ENCODE data around the gene MIS12. TPM values are rescaled to one million over a fixed set of nuclear protein-coding genes. Genes with fewer than 3 reads are reported as not detected.

The MIS12 gene
- total RNA-seq, 1 donor from 2014 or later = 17.5 TPM

DNA sequence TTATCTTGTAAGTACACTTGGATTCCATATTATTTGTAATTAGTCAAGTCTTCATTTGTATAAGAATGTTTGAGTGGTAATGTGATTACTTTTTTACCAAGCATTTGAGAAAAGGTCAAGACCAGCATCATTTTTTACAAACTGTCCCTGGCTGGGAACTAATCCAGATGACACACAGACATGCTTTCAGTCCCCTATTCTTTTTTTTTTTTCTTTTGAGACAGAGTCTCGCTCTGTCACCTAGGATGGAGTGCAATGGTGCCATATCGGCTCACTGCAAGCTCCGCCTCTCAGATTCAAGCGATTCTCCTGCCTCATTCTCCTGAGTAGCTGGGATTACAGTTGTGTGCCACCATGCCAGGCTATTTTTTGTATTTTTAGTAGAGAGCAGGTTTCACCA lies 4.9 kb upstream of the MIS12 start:
- Histone ChIP-seq H3K4me1 (peaks cover 0 to 10% of the 10 kb centered on the region in 2 donors), H3K27me3 (no peaks in the 10 kb centered on the region), H3K4me3 (no peak overlapping the region), H3K27ac (no peak overlapping the region), H3K36me3 (peaks cover 52 to 81% of the 10 kb centered on the region in 2 donors), H3K9me3 (no peaks in the 10 kb centered on the region)
- no peak for DNase-seq (ENCODE audit: low spot score in 2 of 2)
- intact Hi-C loops (cut with DNase I) = loop anchor here (10.0 kb wide), 2 partner anchors 963 to 1173 kb away; partner anchors contain the start of genes C17orf100, MED31 and PIMREG
- TF ChIP-seq, protein P1, sequence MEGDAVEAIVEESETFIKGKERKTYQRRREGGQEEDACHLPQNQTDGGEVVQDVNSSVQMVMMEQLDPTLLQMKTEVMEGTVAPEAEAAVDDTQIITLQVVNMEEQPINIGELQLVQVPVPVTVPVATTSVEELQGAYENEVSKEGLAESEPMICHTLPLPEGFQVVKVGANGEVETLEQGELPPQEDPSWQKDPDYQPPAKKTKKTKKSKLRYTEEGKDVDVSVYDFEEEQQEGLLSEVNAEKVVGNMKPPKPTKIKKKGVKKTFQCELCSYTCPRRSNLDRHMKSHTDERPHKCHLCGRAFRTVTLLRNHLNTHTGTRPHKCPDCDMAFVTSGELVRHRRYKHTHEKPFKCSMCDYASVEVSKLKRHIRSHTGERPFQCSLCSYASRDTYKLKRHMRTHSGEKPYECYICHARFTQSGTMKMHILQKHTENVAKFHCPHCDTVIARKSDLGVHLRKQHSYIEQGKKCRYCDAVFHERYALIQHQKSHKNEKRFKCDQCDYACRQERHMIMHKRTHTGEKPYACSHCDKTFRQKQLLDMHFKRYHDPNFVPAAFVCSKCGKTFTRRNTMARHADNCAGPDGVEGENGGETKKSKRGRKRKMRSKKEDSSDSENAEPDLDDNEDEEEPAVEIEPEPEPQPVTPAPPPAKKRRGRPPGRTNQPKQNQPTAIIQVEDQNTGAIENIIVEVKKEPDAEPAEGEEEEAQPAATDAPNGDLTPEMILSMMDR (IDR thresholded peaks at IDR 0.05) = no peak

DNA sequence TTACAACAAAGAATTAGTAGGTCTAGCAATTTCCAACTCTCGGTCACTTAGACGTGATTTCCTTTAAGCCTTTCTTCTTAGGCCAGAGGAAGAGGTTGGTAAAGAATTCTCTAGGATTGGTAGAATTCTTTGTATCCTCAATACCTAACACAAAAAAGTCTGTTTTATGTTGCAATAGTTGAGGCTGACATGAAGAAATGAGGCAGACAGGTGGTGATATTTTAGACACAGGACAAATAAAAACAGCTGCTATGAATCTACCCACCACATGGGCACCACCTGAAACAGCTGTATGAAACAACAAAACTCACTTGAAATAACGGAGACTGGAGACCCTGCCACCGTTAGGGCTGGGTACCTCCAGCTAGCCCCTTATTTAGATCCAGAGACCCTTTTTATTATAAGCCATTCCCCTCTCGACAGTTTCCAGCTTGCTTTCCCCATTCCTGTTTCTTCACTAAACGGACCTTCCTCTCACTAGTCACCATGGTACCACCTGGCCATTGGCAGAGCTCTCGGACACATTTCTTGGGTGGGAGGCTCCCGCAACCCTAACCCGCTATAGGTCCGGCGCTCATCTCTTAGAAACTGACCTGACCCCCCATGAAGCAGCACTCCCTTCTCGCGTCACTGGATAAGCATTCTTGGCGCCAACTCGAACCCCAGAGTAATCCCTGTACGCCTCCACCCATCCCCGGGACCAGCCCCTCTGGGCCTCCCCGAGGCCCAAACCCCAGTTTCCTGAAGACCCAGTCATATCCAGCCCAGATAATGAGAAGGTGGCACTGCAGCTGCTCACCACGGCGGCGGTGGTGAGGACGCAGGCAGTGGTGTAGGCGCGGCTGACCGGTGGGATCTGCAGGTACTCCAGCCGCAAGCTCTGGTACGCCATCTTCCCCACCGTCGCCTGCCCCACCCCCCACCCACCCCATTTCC lies 828 bp upstream of the MIS12 start, which contains the start of gene DERL2:
Gene DERL2 (minus strand): TSS at position 909 of the 936 bp plus-strand sequence. CDS start 17 bp downstream, at position 892.
- intact Hi-C loops (cut with DNase I) = loop anchor here (1.0 to 10.0 kb wide), 5 partner anchors 16 to 1169 kb away; partner anchors contain the start of genes C17orf100, MED31 and PIMREG
- peaks cover 0 to 20% of the 10 kb centered on the region in 2 donors for H3K4me1 ChIP-seq

DNA sequence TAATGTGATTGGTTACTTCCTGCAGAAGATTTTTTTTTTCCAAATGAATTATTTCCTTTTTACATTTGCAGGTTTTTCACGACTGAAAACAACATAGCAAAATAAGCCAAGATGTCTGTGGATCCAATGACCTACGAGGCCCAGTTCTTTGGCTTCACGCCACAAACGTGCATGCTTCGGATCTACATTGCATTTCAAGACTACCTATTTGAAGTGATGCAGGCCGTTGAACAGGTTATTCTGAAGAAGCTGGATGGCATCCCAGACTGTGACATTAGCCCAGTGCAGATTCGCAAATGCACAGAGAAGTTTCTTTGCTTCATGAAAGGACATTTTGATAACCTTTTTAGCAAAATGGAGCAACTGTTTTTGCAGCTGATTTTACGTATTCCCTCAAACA lies 2.4 kb downstream of the MIS12 start:
- no peak overlapping the region for H3K4me3 ChIP-seq
- no peak for DNase-seq (ENCODE audit: low spot score in 2 of 2)
- intact Hi-C loops (cut with DNase I) = loop anchor here (10.0 kb wide), 2 partner anchors 956 to 1166 kb away; partner anchors contain the start of genes C17orf100, MED31 and PIMREG
- peaks cover 18 to 33% of the 10 kb centered on the region in 2 donors for H3K36me3 ChIP-seq
- H3K4me1 ChIP-seq = peaks cover 0 to 20% of the 10 kb centered on the region in 2 donors
- H3K9me3 ChIP-seq = no peaks in the 10 kb centered on the region
- H3K27ac ChIP-seq = no peak overlapping the region
- TF ChIP-seq, protein P1 (IDR thresholded peaks at IDR 0.05) = no peak
- no peaks in the 10 kb centered on the region for H3K27me3 ChIP-seq

More for the DNA sequence above, 828 bp upstream of the MIS12 start, which contains the start of gene DERL2:
- no peaks in the 10 kb centered on the region for H3K9me3 ChIP-seq
- TF ChIP-seq, protein P1 (IDR thresholded peaks at IDR 0.05) = no peak
- DNase-seq (ENCODE audit: low spot score in 2 of 2) = no peak
- H3K27ac ChIP-seq = peak within 1 kb of the TSS; percentile 97
- peak within 1 kb of the TSS; percentile 95 to 97 for H3K4me3 ChIP-seq
- H3K36me3 ChIP-seq = peaks cover 25 to 60% of the 10 kb centered on the region in 2 donors
- H3K27me3 ChIP-seq = no peaks in the 10 kb centered on the region

DNA sequence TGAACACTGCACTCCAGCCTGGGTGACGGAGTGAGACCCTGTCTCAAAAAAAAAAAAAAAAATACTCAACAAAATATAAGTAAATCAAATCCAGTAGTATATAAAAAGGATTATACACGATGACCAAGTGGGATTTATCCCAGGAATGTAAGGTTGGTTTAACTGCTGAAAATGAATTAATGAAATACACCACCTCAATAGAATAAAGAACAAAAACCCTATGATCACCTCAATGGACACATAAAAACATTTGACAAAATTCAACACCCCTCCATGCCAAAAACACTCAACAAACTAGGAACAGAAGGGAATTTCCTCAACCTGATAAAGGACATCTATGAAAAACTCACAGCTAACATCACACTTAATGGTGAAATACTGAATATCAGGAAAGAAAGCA lies 6.6 kb downstream of the MIS12 start:
- H3K4me3 ChIP-seq = no peak overlapping the region
- H3K27ac ChIP-seq = no peak overlapping the region
- peaks cover 0 to under 1% of the 10 kb centered on the region in 2 donors for H3K4me1 ChIP-seq
- intact Hi-C loops (cut with DNase I) = no loop called here
- TF ChIP-seq, protein P1 (IDR thresholded peaks at IDR 0.05) = no peak
- DNase-seq (ENCODE audit: low spot score in 2 of 2) = no peak
- no peaks in the 10 kb centered on the region for H3K9me3 ChIP-seq
- H3K36me3 ChIP-seq = peaks cover 12 to 25% of the 10 kb centered on the region in 2 donors
- no peaks in the 10 kb centered on the region for H3K27me3 ChIP-seq

DNA sequence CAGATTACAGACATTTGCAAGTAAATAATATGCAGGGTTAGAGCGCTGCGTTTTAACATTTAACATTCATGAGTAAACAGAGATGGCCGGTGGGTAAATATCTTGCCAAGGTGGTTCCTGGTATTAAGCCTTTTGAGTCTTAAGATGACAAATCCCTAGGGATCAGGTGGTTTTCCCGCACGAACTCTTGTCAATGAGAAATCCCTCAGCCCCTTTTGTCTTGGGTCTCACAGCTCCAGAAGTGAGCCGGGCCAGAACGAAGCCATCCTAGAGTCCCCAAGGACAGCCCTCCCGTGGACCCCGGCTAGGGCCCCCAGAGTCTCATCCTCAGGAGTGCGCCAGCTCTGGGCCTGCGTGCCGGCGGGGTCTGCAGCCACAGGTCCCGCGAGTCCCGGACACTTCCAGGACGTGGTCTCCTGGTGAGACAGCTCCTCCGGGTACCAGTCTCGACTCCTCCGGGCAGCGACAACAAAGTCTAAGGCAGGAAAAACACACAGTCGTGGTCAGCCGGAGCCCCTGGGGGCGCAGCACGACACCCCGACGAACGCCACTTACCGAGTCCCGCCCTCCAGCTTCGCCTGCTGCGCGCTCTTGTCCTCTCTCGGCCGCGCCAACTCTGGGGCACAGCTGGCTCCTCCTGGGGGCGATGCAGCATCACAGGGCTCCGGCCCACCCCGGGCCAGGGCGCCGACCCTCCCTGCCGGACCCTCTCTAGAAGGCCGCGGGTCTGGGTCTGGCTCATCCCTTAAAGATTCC lies 13.3 kb downstream of the MIS12 start:
- Histone ChIP-seq H3K36me3 (peaks cover 0 to 12% of the 10 kb centered on the region in 2 donors), H3K4me3 (peak overlapping the region; percentile 63 to 75), H3K27me3 (no peaks in the 10 kb centered on the region), H3K27ac (no peak overlapping the region), H3K4me1 (peaks cover 0 to 9% of the 10 kb centered on the region in 2 donors), H3K9me3 (no peaks in the 10 kb centered on the region)
- TF ChIP-seq, protein P1 (IDR thresholded peaks at IDR 0.05) = no peak
- DNase-seq (ENCODE audit: low spot score in 2 of 2) = no peak
- intact Hi-C loops (cut with DNase I) = no loop called here
